Activated naive CD8-positive, alpha-beta T cell treated with anti-CD3 and anti-CD28 coated beads, Interleukin-2, amount 10 ng/mL, durations not matched to agents 7 days and 5 days (primary cell): ENCODE data around the gene ARNT2. TPM values are rescaled to one million over a fixed set of nuclear protein-coding genes. Genes with fewer than 3 reads are reported as not detected.

ENCODE experiments used
- ATAC-seq: fragments of 150-1000 bp; cut with Tn5 transposase; one replicate; pipeline ENCODE4 v1.10.0; 2021; ENCODE audit warnings: low read depth, moderate library complexity
- POLR2A ChIA-PET: fragments of 350-600 bp; sonication (Branson Sonifier 250); formaldehyde crosslinking; loops from one replicate; lab custom pipeline; 2021; ENCODE audit warnings: antibody characterized with exemption; lab: Charles Lee
- DNase-seq: peaks from one replicate; pipeline ENCODE4 v3.0.0; 2021
- H3K27ac Mint-ChIP-seq: one replicate; pipeline ENCODE4 v1.8.0; 2022; ENCODE audit warnings: mild to moderate bottlenecking, mixed read lengths
- H3K27me3 Mint-ChIP-seq: one replicate; pipeline ENCODE4 v1.8.0; 2022; ENCODE audit warnings: mild to moderate bottlenecking, moderate library complexity, mixed read lengths
- H3K36me3 Mint-ChIP-seq: one replicate; pipeline ENCODE4 v1.8.0; 2021; ENCODE audit warnings: mild to moderate bottlenecking, mixed read lengths
- H3K4me1 Mint-ChIP-seq: one replicate; pipeline ENCODE4 v1.8.0; 2021; ENCODE audit warnings: mixed read lengths
- H3K4me3 Mint-ChIP-seq: one replicate; pipeline ENCODE4 v1.8.0; 2022; ENCODE audit warnings: mild to moderate bottlenecking, moderate library complexity, mixed read lengths
- H3K9me3 Mint-ChIP-seq: one replicate; pipeline ENCODE4 v1.8.0; 2021; ENCODE audit warnings: mixed read lengths
- total RNA-seq, 2 experiments: library from RNA; stranded (reverse); gene quantifications; one replicate each; pipeline ENCODE4 v1.2.3, GENCODE V29; 2021

Gene ARNT2
- total RNA-seq, 2 experiments from 2014 or later, result not detected

DNA sequence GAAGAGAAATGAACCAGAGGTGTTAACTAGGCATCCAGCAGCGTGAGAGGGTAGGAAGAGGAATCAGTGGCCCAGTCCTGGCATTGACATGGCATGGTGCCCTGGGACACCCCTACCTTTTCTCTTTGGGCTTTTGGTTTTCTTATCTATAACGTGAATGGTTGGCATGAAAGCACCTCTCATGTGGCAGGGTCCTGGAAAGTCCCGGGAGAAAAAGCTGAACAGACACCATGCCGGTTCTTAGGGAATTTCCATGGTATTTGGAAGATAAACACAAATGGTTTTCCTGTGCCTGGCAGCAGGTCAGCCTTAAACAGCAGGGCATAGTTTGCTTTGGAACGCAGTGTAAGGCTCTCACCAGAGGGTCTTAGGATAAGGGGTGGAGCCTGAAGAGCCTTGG lies 15.4 kb downstream of the ARNT2 start:
- ATAC-seq (no peak), DNase-seq (no peak)
- Mint-ChIP-seq H3K27me3 (peaks cover 10% of the 10 kb centered on the region), H3K4me3 (no peak overlapping the region), H3K9me3 (no peaks in the 10 kb centered on the region), H3K27ac (no peak overlapping the region), H3K4me1 (no peaks in the 10 kb centered on the region), H3K36me3 (no peaks in the 10 kb centered on the region)
- POLR2A ChIA-PET, result no interaction called here

DNA sequence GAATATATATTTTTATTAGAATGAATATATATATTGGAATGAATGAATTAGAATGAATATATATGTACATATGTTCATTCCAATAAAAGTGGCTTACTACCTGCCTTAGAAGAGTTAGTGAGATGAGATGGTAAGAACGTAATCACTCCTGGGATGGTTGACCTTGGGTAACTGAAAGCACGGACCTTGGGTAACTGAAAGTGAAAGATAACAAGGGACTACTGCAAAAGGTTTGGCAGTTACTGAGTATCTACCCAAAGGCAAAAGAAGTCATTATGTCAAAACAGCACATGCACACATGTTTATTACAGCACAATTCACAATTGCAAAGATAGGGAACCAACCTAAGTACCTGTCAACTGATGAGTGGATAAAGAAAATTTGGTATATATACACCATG lies 16.5 kb downstream of the ARNT2 start:
- Mint-ChIP-seq H3K27me3 (peaks cover 9% of the 10 kb centered on the region), H3K27ac (no peak overlapping the region), H3K4me1 (no peaks in the 10 kb centered on the region), H3K9me3 (no peaks in the 10 kb centered on the region), H3K36me3 (no peaks in the 10 kb centered on the region), H3K4me3 (no peak overlapping the region)
- POLR2A ChIA-PET, result no interaction called here
- ATAC-seq, result no peak
- no peak for DNase-seq

- no peaks in the 10 kb centered on the region for H3K9me3 Mint-ChIP-seq
- ATAC-seq, result no peak
- POLR2A ChIA-PET, result no interaction called here
- H3K27me3 Mint-ChIP-seq, result peaks cover 3% of the 10 kb centered on the region
- no peak for DNase-seq
- H3K27ac Mint-ChIP-seq, result no peak overlapping the region
- H3K4me1 Mint-ChIP-seq, result no peaks in the 10 kb centered on the region
- no peaks in the 10 kb centered on the region for H3K36me3 Mint-ChIP-seq
- H3K4me3 Mint-ChIP-seq, result no peak overlapping the region
Observed at GRCh38 chr15:80423215-80423614, 19.0 kb downstream of the ARNT2 start.

- H3K36me3 Mint-ChIP-seq, result no peaks in the 10 kb centered on the region
- ATAC-seq, result no peak
- no peaks in the 10 kb centered on the region for H3K9me3 Mint-ChIP-seq
- H3K27ac Mint-ChIP-seq, result no peak overlapping the region
- peaks cover 3% of the 10 kb centered on the region for H3K27me3 Mint-ChIP-seq
- POLR2A ChIA-PET, result no interaction called here
- H3K4me1 Mint-ChIP-seq, result no peaks in the 10 kb centered on the region
- no peak for DNase-seq
- H3K4me3 Mint-ChIP-seq, result no peak overlapping the region
Observed at GRCh38 chr15:80424381-80424780, 20.2 kb downstream of the ARNT2 start.

GRCh38 chr15:80426316-80426715 lies 22.1 kb downstream of the ARNT2 start:
- POLR2A ChIA-PET, result no interaction called here
- Mint-ChIP-seq H3K27ac (no peak overlapping the region), H3K9me3 (no peaks in the 10 kb centered on the region), H3K4me3 (no peak overlapping the region), H3K27me3 (peaks cover 3% of the 10 kb centered on the region), H3K4me1 (no peaks in the 10 kb centered on the region), H3K36me3 (no peaks in the 10 kb centered on the region)
- DNase-seq, result no peak
- no peak for ATAC-seq

DNA sequence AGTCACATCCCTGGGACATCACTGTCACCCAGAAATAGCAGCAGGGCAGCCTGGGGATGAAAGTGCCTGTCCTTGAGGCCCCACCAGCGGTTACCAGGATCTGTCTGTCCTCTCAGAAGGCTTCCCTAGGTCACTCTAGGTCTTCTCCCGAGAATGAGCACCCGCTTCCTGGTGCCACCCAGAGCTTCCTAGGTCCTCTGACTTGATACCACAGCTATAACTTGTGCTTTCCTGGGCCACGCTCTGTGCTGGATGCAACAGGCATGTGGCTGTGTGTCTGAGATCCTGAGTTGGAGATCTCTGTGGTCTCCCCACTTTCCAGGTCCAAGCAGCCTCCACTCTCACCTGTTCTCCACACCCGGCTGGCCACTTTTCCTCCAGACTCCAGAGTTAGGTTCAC lies 25.8 kb downstream of the ARNT2 start:
- ATAC-seq (no peak), DNase-seq (no peak)
- Mint-ChIP-seq H3K4me1 (no peaks in the 10 kb centered on the region), H3K27me3 (peaks cover 2% of the 10 kb centered on the region), H3K9me3 (no peaks in the 10 kb centered on the region), H3K27ac (no peak overlapping the region), H3K36me3 (no peaks in the 10 kb centered on the region), H3K4me3 (no peak overlapping the region)
- POLR2A ChIA-PET, result no interaction called here

- POLR2A ChIA-PET, result no interaction called here
- no peaks in the 10 kb centered on the region for H3K9me3 Mint-ChIP-seq
- no peak overlapping the region for H3K27ac Mint-ChIP-seq
- DNase-seq, result no peak
- ATAC-seq, result no peak
- H3K4me1 Mint-ChIP-seq, result no peaks in the 10 kb centered on the region
- no peaks in the 10 kb centered on the region for H3K27me3 Mint-ChIP-seq
- no peak overlapping the region for H3K4me3 Mint-ChIP-seq
- H3K36me3 Mint-ChIP-seq, result no peaks in the 10 kb centered on the region
Observed at GRCh38 chr15:80431635-80432344, 27.6 kb downstream of the ARNT2 start.

DNA sequence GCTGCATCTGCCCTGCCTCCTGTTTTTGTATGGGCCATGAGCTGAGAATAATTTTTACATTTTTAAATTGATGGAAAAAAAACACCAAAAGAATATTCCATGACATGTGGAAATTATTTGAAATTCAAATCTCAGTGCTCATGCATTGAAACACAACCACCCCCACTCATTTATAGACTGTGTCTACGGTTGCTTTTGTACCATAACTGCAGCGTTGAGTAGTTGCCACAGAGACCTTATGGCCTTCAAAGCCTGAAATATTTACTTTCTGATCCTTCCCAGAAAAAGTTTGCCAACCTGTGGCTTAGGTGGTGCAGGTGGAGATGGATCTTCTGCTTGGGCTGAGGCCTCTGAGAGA lies 28.1 kb downstream of the ARNT2 start:
- ATAC-seq, result no peak
- no peaks in the 10 kb centered on the region for H3K36me3 Mint-ChIP-seq
- POLR2A ChIA-PET, result no interaction called here

DNA sequence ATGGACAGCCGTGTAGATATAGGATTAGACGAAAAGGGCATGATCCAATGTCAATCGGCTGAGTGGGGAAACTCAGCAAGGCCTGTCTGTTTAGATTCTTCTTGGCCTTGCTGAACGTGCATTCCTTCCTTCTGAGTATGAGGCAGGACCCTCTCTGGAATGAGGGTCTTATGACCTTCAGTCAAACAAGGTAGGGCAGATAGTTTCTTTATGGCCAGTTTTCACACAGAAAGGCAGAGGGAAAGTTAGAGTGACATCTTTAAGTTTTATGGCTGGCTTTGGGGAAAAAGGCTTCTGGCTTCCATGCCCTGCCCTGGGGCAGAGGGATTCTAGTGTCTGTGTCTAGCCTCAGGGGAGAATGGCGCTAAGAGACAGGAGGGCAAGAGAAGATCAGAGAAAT lies 29.7 kb downstream of the ARNT2 start:
- Mint-ChIP-seq H3K4me1 (no peaks in the 10 kb centered on the region), H3K36me3 (no peaks in the 10 kb centered on the region), H3K27me3 (no peaks in the 10 kb centered on the region), H3K9me3 (no peaks in the 10 kb centered on the region), H3K4me3 (no peak overlapping the region), H3K27ac (no peak overlapping the region)
- ATAC-seq (no peak), DNase-seq (no peak)
- POLR2A ChIA-PET, result no interaction called here

More for the DNA sequence above, 28.1 kb downstream of the ARNT2 start:
- DNase-seq, result no peak
- no peak overlapping the region for H3K27ac Mint-ChIP-seq
- no peaks in the 10 kb centered on the region for H3K4me1 Mint-ChIP-seq
- H3K27me3 Mint-ChIP-seq, result no peaks in the 10 kb centered on the region
- no peak overlapping the region for H3K4me3 Mint-ChIP-seq
- H3K9me3 Mint-ChIP-seq, result no peaks in the 10 kb centered on the region

- Mint-ChIP-seq H3K27ac (no peak overlapping the region), H3K4me3 (no peak overlapping the region)
- no peak for DNase-seq
Observed at GRCh38 chr15:80434926-80435720, 30.9 kb downstream of the ARNT2 start.

DNA sequence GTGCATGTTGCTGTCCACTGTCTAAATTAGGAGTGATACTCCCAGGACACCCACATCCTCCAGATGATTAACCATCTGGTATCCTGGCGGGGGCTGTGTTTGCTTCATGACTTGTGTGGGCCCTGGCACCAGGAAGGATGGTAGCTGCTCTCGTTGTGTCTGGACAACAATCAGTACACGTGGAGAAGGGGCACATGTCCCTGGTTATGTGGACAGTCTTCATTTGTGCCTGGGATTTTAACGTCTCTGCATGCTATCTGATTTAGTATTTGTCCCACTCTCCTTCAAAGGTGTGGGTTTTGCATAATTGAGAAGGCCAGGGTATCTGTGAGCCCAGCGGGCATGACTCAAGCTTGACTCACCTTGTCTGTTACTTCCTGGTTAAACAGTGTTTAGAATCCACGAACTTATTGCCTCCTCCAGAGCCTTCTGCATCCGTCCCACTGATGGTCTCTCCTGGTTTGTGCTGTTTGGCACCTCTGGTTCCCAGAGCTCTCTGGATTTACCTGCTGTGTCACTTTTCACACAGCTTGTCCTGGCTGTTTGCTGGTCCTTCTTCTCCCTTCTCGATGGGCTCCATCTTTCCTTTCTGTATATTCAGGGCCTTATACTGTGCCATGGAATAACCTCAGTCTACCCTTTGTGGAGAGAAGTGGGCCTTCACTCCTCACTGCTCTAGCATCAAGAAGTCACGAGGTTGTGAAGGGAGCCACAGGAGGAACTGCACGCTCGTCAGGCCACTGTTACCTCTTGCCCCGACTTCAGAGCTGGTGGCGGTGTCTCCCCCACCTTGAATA lies 32.5 kb downstream of the ARNT2 start:
- POLR2A ChIA-PET, result no interaction called here
- DNase-seq (no peak), ATAC-seq (no peak)
- H3K4me3 Mint-ChIP-seq, result no peak overlapping the region
- H3K27me3 Mint-ChIP-seq, result peaks cover 5% of the 10 kb centered on the region
- no peaks in the 10 kb centered on the region for H3K4me1 Mint-ChIP-seq
- H3K9me3 Mint-ChIP-seq, result no peaks in the 10 kb centered on the region
- no peak overlapping the region for H3K27ac Mint-ChIP-seq
- no peaks in the 10 kb centered on the region for H3K36me3 Mint-ChIP-seq

More at GRCh38 chr15:80434926-80435720, 30.9 kb downstream of the ARNT2 start:
- Mint-ChIP-seq H3K4me1 (no peaks in the 10 kb centered on the region), H3K9me3 (no peaks in the 10 kb centered on the region), H3K27me3 (no peaks in the 10 kb centered on the region), H3K36me3 (no peaks in the 10 kb centered on the region)
- ATAC-seq, result no peak
- POLR2A ChIA-PET, result no interaction called here

DNA sequence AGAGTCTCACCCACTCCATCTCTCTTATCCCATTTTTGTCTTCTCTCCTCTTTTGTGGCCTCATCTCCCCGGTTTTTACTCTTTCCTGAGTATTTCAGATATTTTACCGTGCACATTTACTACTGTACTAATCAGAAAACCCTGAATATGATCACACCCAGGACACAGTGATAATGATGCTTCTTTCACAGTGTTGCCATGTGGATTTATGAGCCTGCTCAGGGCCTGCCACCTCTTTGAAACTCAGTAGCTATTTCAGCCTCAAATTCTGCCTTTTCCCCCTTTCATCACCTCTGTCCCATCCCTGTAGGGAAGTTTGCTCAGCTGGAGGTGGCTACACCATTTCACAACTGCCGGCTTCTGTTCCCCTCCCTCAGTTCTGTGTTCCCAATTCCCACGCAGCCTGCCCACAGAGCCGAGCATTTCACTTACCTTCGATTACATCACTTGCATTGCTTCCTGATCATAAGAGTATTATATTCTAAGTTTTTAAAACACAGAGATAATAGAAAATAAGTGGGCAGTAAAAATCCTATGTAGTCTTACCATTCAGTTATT lies 33.2 kb downstream of the ARNT2 start:
- no peaks in the 10 kb centered on the region for H3K36me3 Mint-ChIP-seq
- H3K4me1 Mint-ChIP-seq, result no peaks in the 10 kb centered on the region
- POLR2A ChIA-PET, result no interaction called here
- DNase-seq (no peak), ATAC-seq (no peak)
- peaks cover 5% of the 10 kb centered on the region for H3K27me3 Mint-ChIP-seq
- no peak overlapping the region for H3K4me3 Mint-ChIP-seq
- H3K27ac Mint-ChIP-seq, result no peak overlapping the region
- no peaks in the 10 kb centered on the region for H3K9me3 Mint-ChIP-seq

GRCh38 chr15:80439140-80439539 lies 35.0 kb downstream of the ARNT2 start:
- no peak overlapping the region for H3K27ac Mint-ChIP-seq
- H3K4me3 Mint-ChIP-seq, result no peak overlapping the region
- POLR2A ChIA-PET, result no interaction called here
- no peaks in the 10 kb centered on the region for H3K36me3 Mint-ChIP-seq
- ATAC-seq (no peak), DNase-seq (no peak)
- no peaks in the 10 kb centered on the region for H3K4me1 Mint-ChIP-seq
- H3K27me3 Mint-ChIP-seq, result peaks cover 5% of the 10 kb centered on the region
- H3K9me3 Mint-ChIP-seq, result no peaks in the 10 kb centered on the region
